SU-DHL-6 (cell line): Measurements from ENCODE around the gene SPOCK3.

Source experiments
- H2AFZ ChIP-seq: fragments of 200-600 bp; sonication (generic); 2 replicates; pipeline ENCODE4 v1.6.1; 2014; ENCODE audit warnings: low read depth, mild to moderate bottlenecking, moderate library complexity, mixed read lengths, antibody characterized with exemption, low read length; ENCODE audit not compliant: severe bottlenecking
- H3F3A ChIP-seq: fragments of 200-600 bp; shearing (Covaris generic); 2 replicates; pipeline ENCODE4 v1.6.0; 2016; ENCODE audit warnings: antibody characterized with exemption, mild to moderate bottlenecking; ENCODE audit not compliant: insufficient read depth
- H3K27ac ChIP-seq: fragments of 200-600 bp; sonication (generic); 2 replicates; pipeline ENCODE4 v1.5.1; 2016; ENCODE audit warnings: low read depth, mild to moderate bottlenecking, low read length, moderate library complexity, mixed read lengths
- H3K27me3 ChIP-seq: fragments of 200-600 bp; sonication (generic), shearing (Covaris generic); 2 replicates; pipeline ENCODE4 v1.6.0; 2014; ENCODE audit warnings: mild to moderate bottlenecking, low read length
- H3K36me3 ChIP-seq: fragments of 200-600 bp; sonication (generic); 2 replicates; pipeline ENCODE4 v1.6.1; 2014; ENCODE audit warnings: mild to moderate bottlenecking, low read length, mixed read lengths
- H3K4me2 ChIP-seq: fragments of 300-600, 200-600 bp; shearing (Covaris generic), sonication (generic); 2 replicates; pipeline ENCODE4 v1.6.0; 2014; ENCODE audit warnings: low read length, low read depth, mild to moderate bottlenecking; ENCODE audit not compliant: poor library complexity, severe bottlenecking
- H3K4me3 ChIP-seq: fragments of 200-600 bp; sonication (generic); 2 replicates; pipeline ENCODE4 v1.5.1; 2014; ENCODE audit warnings: antibody characterized with exemption, low read length, mild to moderate bottlenecking, mixed read lengths; ENCODE audit not compliant: insufficient read depth, poor library complexity, severe bottlenecking
- H3K79me2 ChIP-seq: fragments of 200-600 bp; sonication (generic); 2 replicates; pipeline ENCODE4 v1.6.1; 2014; ENCODE audit warnings: mild to moderate bottlenecking, low read length, moderate library complexity; ENCODE audit not compliant: insufficient read depth
- H3K9ac ChIP-seq: fragments of 200-600 bp; sonication (generic); 2 replicates; pipeline ENCODE4 v1.7.0; 2014; ENCODE audit warnings: mild to moderate bottlenecking, low read length
- H3K9me2 ChIP-seq: fragments of 200-600 bp; sonication (generic); replicated peaks from 2 replicates; pipeline ENCODE4 v1.6.1; 2014; ENCODE audit warnings: low read length; ENCODE audit not compliant: insufficient read depth
- H3K9me3 ChIP-seq: fragments of 200-600 bp; sonication (generic); 2 replicates; pipeline ENCODE4 v1.6.1; 2014; ENCODE audit warnings: low read length, mixed read lengths; ENCODE audit not compliant: insufficient read depth
- H4K20me1 ChIP-seq: fragments of 200-600 bp; sonication (generic); 2 replicates; pipeline ENCODE4 v1.6.1; 2014; ENCODE audit warnings: low read depth, mild to moderate bottlenecking, antibody characterized with exemption, low read length, moderate library complexity, mixed read lengths
- CTCF ChIP-seq: fragments of 200-600 bp; sonication (generic); IDR thresholded peaks from one replicate; pipeline ENCODE4 v1.5.1; 2017; ENCODE audit warnings: antibody characterized with exemption, mild to moderate bottlenecking, low read length, moderate library complexity; ENCODE audit not compliant: insufficient read depth, poor library complexity, severe bottlenecking
- EZH2phosphoT487 ChIP-seq: fragments of 200-600 bp; sonication (generic), shearing (Covaris generic); conservative IDR thresholded peaks from 2 replicates; pipeline ENCODE4 v1.6.1; 2018; ENCODE audit warnings: mild to moderate bottlenecking, antibody characterized with exemption, low read length, moderate library complexity, mixed read lengths

Gene SPOCK3

GRCh38 chr4:166930464-166930863 lies 303.8 kb downstream of the SPOCK3 start:
- no peaks in the 10 kb centered on the region for H3K36me3 ChIP-seq
- H3K79me2 ChIP-seq: no peaks in the 10 kb centered on the region
- no peaks in the 10 kb centered on the region for H3K27me3 ChIP-seq
- peak overlapping the region; percentile 25 for H2AFZ ChIP-seq
- H3F3A ChIP-seq: no peaks in the 10 kb centered on the region
- H3K9me2 ChIP-seq: no peaks in the 10 kb centered on the region
- H3K4me3 ChIP-seq: no peak overlapping the region
- no peak overlapping the region for H3K4me2 ChIP-seq
- no peak overlapping the region for H3K27ac ChIP-seq
- no peak overlapping the region for H3K9ac ChIP-seq
- H4K20me1 ChIP-seq: no peaks in the 10 kb centered on the region
- no peak for TF ChIP-seq EZH2phosphoT487
- no peak for TF ChIP-seq CTCF
- no peaks in the 10 kb centered on the region; the same call in 1 of the 2 replicates for H3K9me3 ChIP-seq

- H3K9me2 ChIP-seq: no peaks in the 10 kb centered on the region
- H3K36me3 ChIP-seq: no peaks in the 10 kb centered on the region
- H3K27ac ChIP-seq: no peak overlapping the region
- TF ChIP-seq CTCF (no peak), EZH2phosphoT487 (no peak)
- no peak overlapping the region for H3K4me2 ChIP-seq
- H3F3A ChIP-seq: no peaks in the 10 kb centered on the region
- no peaks in the 10 kb centered on the region for H4K20me1 ChIP-seq
- H2AFZ ChIP-seq: no peak overlapping the region
- H3K79me2 ChIP-seq: no peaks in the 10 kb centered on the region
- no peaks in the 10 kb centered on the region for H3K27me3 ChIP-seq
- H3K9ac ChIP-seq: no peak overlapping the region
- H3K4me3 ChIP-seq: no peak overlapping the region
- no peaks in the 10 kb centered on the region; the same call in 1 of the 2 replicates for H3K9me3 ChIP-seq
Observed at GRCh38 chr4:166924424-166924823, 309.9 kb downstream of the SPOCK3 start.

GRCh38 chr4:166913926-166914325 lies 320.4 kb downstream of the SPOCK3 start:
- Histone ChIP-seq H3K36me3 (no peaks in the 10 kb centered on the region), H2AFZ (peak overlapping the region; percentile 30), H3K27me3 (no peaks in the 10 kb centered on the region), H3F3A (no peaks in the 10 kb centered on the region), H3K9me2 (no peaks in the 10 kb centered on the region), H4K20me1 (no peaks in the 10 kb centered on the region), H3K79me2 (no peaks in the 10 kb centered on the region), H3K4me3 (no peak overlapping the region), H3K9me3 (no peaks in the 10 kb centered on the region), H3K9ac (no peak overlapping the region), H3K4me2 (no peak overlapping the region), H3K27ac (no peak overlapping the region)
- TF ChIP-seq EZH2phosphoT487 (no peak), CTCF (no peak)

- H4K20me1 ChIP-seq: no peaks in the 10 kb centered on the region
- no peaks in the 10 kb centered on the region for H3K36me3 ChIP-seq
- no peak overlapping the region for H3K9ac ChIP-seq
- TF ChIP-seq CTCF (no peak), EZH2phosphoT487 (no peak)
- no peak overlapping the region for H3K4me2 ChIP-seq
- no peaks in the 10 kb centered on the region for H3F3A ChIP-seq
- H3K9me3 ChIP-seq: no peaks in the 10 kb centered on the region
- H3K27ac ChIP-seq: no peak overlapping the region
- H2AFZ ChIP-seq: no peak overlapping the region
- H3K4me3 ChIP-seq: no peak overlapping the region
- H3K9me2 ChIP-seq: no peaks in the 10 kb centered on the region
- H3K79me2 ChIP-seq: no peaks in the 10 kb centered on the region
- H3K27me3 ChIP-seq: no peaks in the 10 kb centered on the region
Observed at GRCh38 chr4:166903408-166903807, 330.9 kb downstream of the SPOCK3 start.
